Measurements from ENCODE around the gene PPFIBP1.

GRCh38 chr12:27564612-27565213 is 40.7 kb downstream of the PPFIBP1 start:
- TF ChIP-seq, protein P1, sequence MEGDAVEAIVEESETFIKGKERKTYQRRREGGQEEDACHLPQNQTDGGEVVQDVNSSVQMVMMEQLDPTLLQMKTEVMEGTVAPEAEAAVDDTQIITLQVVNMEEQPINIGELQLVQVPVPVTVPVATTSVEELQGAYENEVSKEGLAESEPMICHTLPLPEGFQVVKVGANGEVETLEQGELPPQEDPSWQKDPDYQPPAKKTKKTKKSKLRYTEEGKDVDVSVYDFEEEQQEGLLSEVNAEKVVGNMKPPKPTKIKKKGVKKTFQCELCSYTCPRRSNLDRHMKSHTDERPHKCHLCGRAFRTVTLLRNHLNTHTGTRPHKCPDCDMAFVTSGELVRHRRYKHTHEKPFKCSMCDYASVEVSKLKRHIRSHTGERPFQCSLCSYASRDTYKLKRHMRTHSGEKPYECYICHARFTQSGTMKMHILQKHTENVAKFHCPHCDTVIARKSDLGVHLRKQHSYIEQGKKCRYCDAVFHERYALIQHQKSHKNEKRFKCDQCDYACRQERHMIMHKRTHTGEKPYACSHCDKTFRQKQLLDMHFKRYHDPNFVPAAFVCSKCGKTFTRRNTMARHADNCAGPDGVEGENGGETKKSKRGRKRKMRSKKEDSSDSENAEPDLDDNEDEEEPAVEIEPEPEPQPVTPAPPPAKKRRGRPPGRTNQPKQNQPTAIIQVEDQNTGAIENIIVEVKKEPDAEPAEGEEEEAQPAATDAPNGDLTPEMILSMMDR (IDR thresholded peaks at IDR 0.05), result no peak
- no peak for TF ChIP-seq EZH2 (IDR thresholded peaks at IDR 0.05; ENCODE audit: borderline replicate concordance, insufficient read depth, low read depth, low read length, poor library complexity, severe bottlenecking)
